Thoracic aorta (tissue), 2 donors: ENCODE measurements around the gene GNG3. TPM values are rescaled to one million over a fixed set of nuclear protein-coding genes. Genes with fewer than 3 reads are reported as not detected.
"Not testable (repeated sequence)": the region's sequence is repeated elsewhere in the genome, so short reads cannot be mapped to it uniquely, and the experiment has no call there.

ENCODE experiments used
- ATAC-seq: fragments of 150-250 bp; one replicate; pipeline ENCODE4 v1.8.0; 2017; ENCODE audit warnings: low read depth; ENCODE audit not compliant: insufficient number of reproducible peaks, low FRiP score
- DNase-seq: peaks from one replicate; pipeline ENCODE4 v3.0.0-alpha.2; 2020; ENCODE audit warnings: low spot score
- H3K27ac ChIP-seq, 2 donors: fragments of 200-600 bp; sonication (generic); 1 replicate in 1 of 2; 2 replicates in 1 of 2; pipeline ENCODE4 v1.5.1; 2016; ENCODE audit warnings: mild to moderate bottlenecking in 2 of 2, moderate library complexity in 2 of 2
- H3K27me3 ChIP-seq: fragments of 200-600 bp; sonication (generic); replicated peaks from 2 replicates; pipeline ENCODE4 v1.6.0; 2016; ENCODE audit warnings: mild to moderate bottlenecking; ENCODE audit not compliant: insufficient read depth
- H3K36me3 ChIP-seq: fragments of 200-600 bp; sonication (generic); one replicate; pipeline ENCODE4 v1.5.1; 2016
- H3K4me1 ChIP-seq, 2 donors: fragments of 200-600 bp; sonication (generic); 1 replicate in 1 of 2; 2 replicates in 1 of 2; pipeline versions ENCODE4 v1.5.1 to v1.6.0; 2016; ENCODE audit warnings: low read depth in 2 of 2, mild to moderate bottlenecking in 1 of 2; ENCODE audit not compliant: control insufficient read depth in 1 of 2
- H3K4me3 ChIP-seq: fragments of 200-600 bp; sonication (generic); 2 replicates; pipeline ENCODE4 v1.5.1; 2016; ENCODE audit warnings: mild to moderate bottlenecking
- H3K9me3 ChIP-seq: fragments of 200-600 bp; sonication (generic); 2 replicates; pipeline ENCODE4 v1.5.1; 2016
- total RNA-seq, 2 donors: library from RNA; depleted of rRNA; stranded (reverse); fragments of >200 nt; gene quantifications; one replicate each; pipeline versions ENCODE4 v1.1.0 to v1.2.3, GENCODE V29; 2016
- TF ChIP-seq, protein P1 (sequence below): fragments of 200-600 bp; sonication (generic); IDR thresholded peaks from one replicate; pipeline ENCODE4 v1.5.1; 2019; ENCODE audit warnings: antibody characterized with exemption

GNG3 gene
- total RNA-seq, 2 donors from 2014 or later = not detected

DNA sequence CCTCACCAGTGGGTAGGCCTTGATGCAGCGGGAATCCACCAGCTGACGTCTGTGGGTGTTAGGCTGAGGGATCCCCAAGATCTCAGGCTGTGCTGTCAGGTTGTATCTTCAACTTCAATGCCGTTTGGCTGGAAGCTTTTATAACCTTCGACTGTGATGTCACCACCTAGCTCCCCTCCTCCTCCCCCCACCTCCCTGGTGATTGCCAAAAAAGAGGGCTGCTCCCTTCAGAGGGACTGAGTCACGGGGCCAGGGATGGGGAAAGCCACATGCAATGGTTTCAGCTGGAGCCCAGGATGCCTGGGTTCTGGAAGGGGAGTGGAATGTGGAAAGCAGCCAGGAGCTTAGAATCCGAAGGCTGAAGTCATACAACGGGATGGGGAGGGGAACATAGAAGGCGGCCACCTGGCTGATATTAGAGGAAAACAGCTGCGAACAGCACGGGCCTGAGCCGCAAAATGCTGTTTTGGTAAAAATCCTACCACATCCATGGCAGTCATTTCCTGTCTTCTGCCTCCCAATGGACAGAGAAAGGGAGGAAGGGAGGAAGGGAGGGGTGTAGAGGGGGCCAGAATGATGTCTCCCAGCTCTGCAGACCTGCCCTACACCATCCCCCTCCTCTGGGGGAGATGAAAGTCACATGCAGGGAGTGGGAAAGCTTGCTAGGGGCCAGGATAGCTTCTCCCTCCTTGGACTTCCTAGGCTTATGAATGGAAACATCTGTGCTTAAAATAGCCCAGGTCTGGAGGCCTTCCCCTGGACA is 17.9 kb upstream of the GNG3 start, which contains the start of gene LRRN4CL:
Gene LRRN4CL (minus strand): TSS at position 110 of the 763 bp plus-strand sequence. CDS start 1,022 bp downstream, outside the sequence.
- no peaks in the 10 kb centered on the region for H3K9me3 ChIP-seq
- H3K27ac ChIP-seq = no peak within 1 kb of the TSS
- H3K4me1 ChIP-seq = peaks cover 0 to 9% of the 10 kb centered on the region in 2 donors
- TF ChIP-seq, protein P1, sequence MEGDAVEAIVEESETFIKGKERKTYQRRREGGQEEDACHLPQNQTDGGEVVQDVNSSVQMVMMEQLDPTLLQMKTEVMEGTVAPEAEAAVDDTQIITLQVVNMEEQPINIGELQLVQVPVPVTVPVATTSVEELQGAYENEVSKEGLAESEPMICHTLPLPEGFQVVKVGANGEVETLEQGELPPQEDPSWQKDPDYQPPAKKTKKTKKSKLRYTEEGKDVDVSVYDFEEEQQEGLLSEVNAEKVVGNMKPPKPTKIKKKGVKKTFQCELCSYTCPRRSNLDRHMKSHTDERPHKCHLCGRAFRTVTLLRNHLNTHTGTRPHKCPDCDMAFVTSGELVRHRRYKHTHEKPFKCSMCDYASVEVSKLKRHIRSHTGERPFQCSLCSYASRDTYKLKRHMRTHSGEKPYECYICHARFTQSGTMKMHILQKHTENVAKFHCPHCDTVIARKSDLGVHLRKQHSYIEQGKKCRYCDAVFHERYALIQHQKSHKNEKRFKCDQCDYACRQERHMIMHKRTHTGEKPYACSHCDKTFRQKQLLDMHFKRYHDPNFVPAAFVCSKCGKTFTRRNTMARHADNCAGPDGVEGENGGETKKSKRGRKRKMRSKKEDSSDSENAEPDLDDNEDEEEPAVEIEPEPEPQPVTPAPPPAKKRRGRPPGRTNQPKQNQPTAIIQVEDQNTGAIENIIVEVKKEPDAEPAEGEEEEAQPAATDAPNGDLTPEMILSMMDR = no peak
- DNase-seq = no peak
- no peak for ATAC-seq
- H3K4me3 ChIP-seq = no peak within 1 kb of the TSS
- peaks cover 31% of the 10 kb centered on the region for H3K36me3 ChIP-seq
- no peaks in the 10 kb centered on the region for H3K27me3 ChIP-seq

DNA sequence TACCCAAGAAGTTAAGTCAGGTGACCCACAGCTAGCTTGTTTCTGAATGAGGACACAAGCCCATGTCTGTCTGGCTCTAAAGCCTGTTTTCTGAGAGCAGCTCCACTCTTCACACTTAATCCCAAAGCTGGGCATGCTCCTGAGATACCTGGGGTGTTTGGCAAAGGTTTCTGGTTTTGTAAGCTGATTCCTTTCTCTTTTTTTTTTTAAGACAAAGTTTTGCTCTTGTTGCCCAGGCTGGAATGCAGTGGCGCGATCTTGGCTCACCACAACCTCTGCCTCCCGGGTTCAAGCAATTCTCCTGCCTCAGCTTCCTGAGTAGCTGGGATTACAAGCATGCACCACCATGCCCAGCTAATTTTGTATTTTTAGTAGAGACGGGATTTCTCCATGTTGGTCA is 13.9 kb upstream of the GNG3 start:
- not testable (repeated sequence) for H3K4me1 ChIP-seq, ATAC-seq, H3K4me3 ChIP-seq, H3K27me3 ChIP-seq, DNase-seq, H3K27ac ChIP-seq, H3K9me3 ChIP-seq
- H3K36me3 ChIP-seq = peaks cover 31% of the 10 kb centered on the region

DNA sequence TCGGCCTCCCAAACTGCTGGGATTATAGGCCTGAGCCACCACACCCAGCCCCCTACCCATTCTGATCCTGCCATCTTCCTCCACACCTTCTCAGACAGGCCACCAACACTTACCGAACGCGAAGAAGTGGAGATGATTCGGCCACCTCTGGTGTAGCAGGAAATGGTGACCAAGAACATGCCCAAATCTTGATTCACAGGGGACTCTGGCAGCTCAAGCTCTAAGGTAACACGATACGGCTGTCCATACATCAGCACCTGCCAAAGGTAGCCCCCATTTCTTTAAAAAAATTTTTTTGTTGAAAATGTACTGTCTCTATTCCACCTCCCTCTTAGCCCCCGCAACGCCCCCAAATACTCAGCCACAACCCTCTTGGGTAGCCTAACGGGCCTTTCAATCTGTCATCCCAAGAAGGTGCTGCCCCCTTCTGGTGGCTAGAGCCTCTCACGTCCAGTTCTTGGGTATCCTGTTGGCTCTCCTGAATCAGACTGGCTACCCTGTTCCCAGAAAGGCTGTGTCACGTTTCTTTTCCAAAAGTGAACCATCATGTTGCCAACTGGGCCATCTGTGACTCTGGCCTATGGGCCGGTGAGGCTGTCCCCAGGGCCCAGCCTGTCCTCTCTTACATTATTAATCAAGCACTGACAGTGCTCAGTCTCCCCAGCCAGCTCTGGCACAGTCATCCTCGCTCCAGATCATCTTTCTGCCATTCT is 12.9 kb upstream of the GNG3 start:
- H3K36me3 ChIP-seq = peaks cover 31% of the 10 kb centered on the region
- no peaks in the 10 kb centered on the region for H3K27me3 ChIP-seq
- TF ChIP-seq, protein P1 = peak; percentile 81
- peaks cover 0 to 7% of the 10 kb centered on the region in 2 donors for H3K4me1 ChIP-seq
- DNase-seq = peak; percentile 54
- peak; percentile 49 for ATAC-seq
- H3K27ac ChIP-seq = no peak overlapping the region
- no peaks in the 10 kb centered on the region for H3K9me3 ChIP-seq
- H3K4me3 ChIP-seq = no peak overlapping the region

DNA sequence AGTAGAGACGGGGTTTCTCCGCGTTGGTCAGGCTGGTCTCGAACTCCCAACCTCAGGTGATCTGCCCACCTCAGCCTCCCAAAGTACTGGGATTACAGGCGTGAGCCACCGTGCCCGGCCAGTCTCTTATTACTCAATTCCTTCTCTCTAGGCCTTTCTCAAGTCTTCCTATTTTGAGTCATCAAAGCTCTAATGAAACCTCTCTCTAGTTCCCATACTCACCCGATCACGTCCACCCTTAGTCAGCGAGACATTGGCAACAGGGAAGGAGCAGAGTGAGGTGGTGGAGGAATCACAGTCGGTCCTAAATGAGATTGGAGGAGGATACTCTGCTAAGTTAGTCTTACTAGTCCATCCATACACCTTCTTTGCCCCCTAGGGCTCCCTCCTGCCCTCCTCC is 5.2 kb upstream of the GNG3 start:
- TF ChIP-seq, protein P1 = no peak
- Histone ChIP-seq H3K4me3 (no peak overlapping the region), H3K27ac (no peak overlapping the region), H3K27me3 (no peaks in the 10 kb centered on the region), H3K9me3 (no peaks in the 10 kb centered on the region), H3K36me3 (no peaks in the 10 kb centered on the region), H3K4me1 (peaks cover 7 to 19% of the 10 kb centered on the region in 2 donors)
- DNase-seq = no peak
- no peak for ATAC-seq

DNA sequence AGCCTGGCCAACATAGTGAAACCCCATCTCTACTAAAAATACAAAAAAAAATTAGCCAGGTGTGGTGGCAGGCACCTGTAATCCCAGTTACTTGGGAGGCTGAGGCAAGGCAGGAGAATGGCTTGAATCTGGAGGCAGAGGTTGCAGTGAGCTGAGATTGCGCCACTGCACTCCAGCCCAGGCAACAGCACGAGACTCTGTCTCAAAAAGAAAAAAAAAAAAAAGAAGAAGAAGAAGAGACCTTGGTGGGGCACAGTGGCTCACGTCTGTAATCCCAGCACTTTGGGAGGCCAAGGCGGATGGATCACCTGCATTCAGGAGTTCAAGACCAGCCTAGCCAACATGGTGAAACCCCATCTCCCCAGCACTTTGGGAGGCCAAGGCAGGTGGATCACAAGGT is 3.6 kb upstream of the GNG3 start:
- H3K36me3 ChIP-seq, DNase-seq, H3K4me3 ChIP-seq, H3K27me3 ChIP-seq, H3K9me3 ChIP-seq, ATAC-seq, H3K27ac ChIP-seq: not testable (repeated sequence)
- H3K4me1 ChIP-seq = peaks cover 7 to 30% of the 10 kb centered on the region in 2 donors

DNA sequence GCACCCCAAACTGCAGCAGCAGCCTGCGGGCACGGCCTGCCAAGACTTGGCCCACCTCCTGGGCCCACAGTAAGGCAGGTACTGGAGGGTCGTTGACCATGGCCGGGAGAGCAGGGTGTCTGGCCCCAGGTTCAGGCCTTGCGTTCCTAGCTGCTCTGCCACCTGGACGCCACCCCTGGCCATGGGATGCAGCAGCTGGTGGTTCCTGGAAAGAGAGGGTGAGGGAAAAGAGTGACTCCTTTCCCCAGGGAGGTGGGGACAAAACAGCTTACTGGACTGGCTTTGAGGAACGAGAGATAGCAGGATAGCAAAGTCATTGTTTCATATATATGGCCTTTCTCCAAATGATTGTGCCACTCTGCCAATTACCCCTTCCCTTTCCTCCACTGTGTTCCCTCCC is 2.1 kb upstream of the GNG3 start:
- H3K9me3 ChIP-seq = no peaks in the 10 kb centered on the region
- TF ChIP-seq, protein P1 = no peak
- H3K36me3 ChIP-seq = peaks cover under 1% of the 10 kb centered on the region
- H3K4me3 ChIP-seq = peak overlapping the region; percentile 82
- no peak for DNase-seq
- ATAC-seq = no peak
- H3K4me1 ChIP-seq = peaks cover 12 to 39% of the 10 kb centered on the region in 2 donors
- H3K27ac ChIP-seq = peak overlapping the region; percentile 59 to 74
- H3K27me3 ChIP-seq = no peaks in the 10 kb centered on the region
